Hepatocyte (in vitro differentiated cells): ENCODE measurements around the gene PTN.

ENCODE experiments used
- CTCF ChIP-seq: fragments of 200-600 bp; sonication (generic); IDR thresholded peaks from 2 replicates; pipeline ENCODE4 v1.5.1; 2016; ENCODE audit warnings: antibody characterized with exemption, mild to moderate bottlenecking; ENCODE audit not compliant: poor library complexity
- EZH2 ChIP-seq: fragments of 200-600 bp; sonication (generic); IDR thresholded peaks from 2 replicates; pipeline ENCODE4 v1.6.1; 2016; ENCODE audit warnings: antibody characterized with exemption, mild to moderate bottlenecking, borderline replicate concordance
- EZH2phosphoT487 ChIP-seq: fragments of 200-600 bp; sonication (generic); IDR thresholded peaks from one replicate; pipeline ENCODE4 v1.6.1; 2018; ENCODE audit warnings: antibody characterized with exemption, mild to moderate bottlenecking, low read depth, moderate library complexity; ENCODE audit not compliant: unreplicated experiment, severe bottlenecking

DNA sequence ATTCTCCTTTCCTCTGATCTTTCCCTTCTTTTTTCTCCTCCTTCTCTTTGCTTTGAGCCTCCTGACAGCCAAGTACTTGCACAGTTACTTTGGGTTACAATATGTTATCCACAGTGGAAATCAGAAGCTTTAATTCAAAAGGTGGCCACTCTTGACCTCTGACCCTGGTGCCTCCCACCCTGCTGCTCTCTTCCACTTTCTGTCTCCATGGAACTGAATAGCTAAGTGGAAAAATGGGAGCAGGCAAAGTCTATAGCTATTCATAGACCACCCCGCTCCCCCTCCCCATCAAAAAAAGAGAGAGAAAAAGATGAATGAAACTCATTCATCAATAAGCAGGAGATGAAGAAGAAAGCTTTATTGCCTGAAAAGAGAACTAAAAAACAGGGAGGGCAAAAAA is 39.4 kb downstream of the PTN start:
- TF ChIP-seq CTCF (no peak), EZH2phosphoT487 (no peak), EZH2 (no peak)
